ENCODE data around the gene ADGRD1. TPM values are rescaled to one million over a fixed set of nuclear protein-coding genes. Genes with fewer than 3 reads are reported as not detected.

Gene ADGRD1

DNA sequence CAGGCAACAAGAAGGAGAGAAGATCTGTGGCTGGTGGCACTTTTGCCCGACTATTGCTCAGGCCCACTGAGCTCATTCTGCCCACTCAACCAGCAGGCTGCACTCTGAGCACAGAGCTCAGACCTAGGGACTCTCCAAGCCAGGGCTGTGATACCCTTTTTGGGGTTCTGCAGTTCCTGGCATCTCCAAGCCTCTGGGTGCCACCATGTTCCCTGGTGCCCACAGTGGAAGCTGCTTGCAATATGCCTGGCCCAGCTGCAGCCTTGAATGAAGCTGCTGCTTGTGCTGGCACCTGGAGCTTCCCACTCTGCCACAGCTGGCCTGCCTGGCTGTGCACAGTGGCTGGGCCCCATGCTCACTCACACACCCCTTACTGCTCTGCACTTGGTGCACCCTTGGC, 236.1 kb downstream of the ADGRD1 start:
- Histone ChIP-seq H4K8ac (ENCODE audit: low read length) (no peak overlapping the region), H3K36me3 (ENCODE audit: control insufficient read depth in 1 of 2, insufficient read depth in 2 of 2, low read depth in 1 of 2, low read length in 2 of 2) (no peaks in the 10 kb centered on the region), H3K9ac (ENCODE audit: low read length) (no peak overlapping the region), H2BK15ac (ENCODE audit: low read depth, poor library complexity, severe bottlenecking) (no peak overlapping the region), H4K91ac (ENCODE audit: low read length) (no peak overlapping the region), H2BK120ac (ENCODE audit: low read depth, low read length) (no peak overlapping the region), H2AK5ac (ENCODE audit: low read length, severe bottlenecking) (no peak overlapping the region), H2AFZ (ENCODE audit: low read depth, low read length) (no peak overlapping the region), H3K4ac (ENCODE audit: low read depth in 1 of 2, low read length in 2 of 2) (no peak overlapping the region), H3K23ac (ENCODE audit: low read length in 2 of 2) (no peak overlapping the region), H3K4me3 (ENCODE audit: insufficient read depth in 1 of 2, low read depth in 1 of 2, low read length in 2 of 2) (no peak overlapping the region), H3K9me3 (ENCODE audit: control insufficient read depth, low read length) (no peaks in the 10 kb centered on the region), H3K79me1 (replicated peaks; ENCODE audit: low read length, poor library complexity, severe bottlenecking) (no peaks in the 10 kb centered on the region), H3K18ac (ENCODE audit: low read depth in 1 of 2, low read length in 2 of 2) (no peak overlapping the region), H2BK5ac (ENCODE audit: low read depth, low read length, poor library complexity, severe bottlenecking) (no peak overlapping the region), H3K4me1 (ENCODE audit: control insufficient read depth, insufficient read depth, low read depth, low read length) (no peaks in the 10 kb centered on the region), H3K27ac (ENCODE audit: low read length, poor library complexity, severe bottlenecking) (no peak overlapping the region), H3K4me2 (ENCODE audit: low read length, poor library complexity, severe bottlenecking) (no peak overlapping the region), H3K27me3 (ENCODE audit: control insufficient read depth in 1 of 2, insufficient read depth in 1 of 2, low read length in 2 of 2) (peaks cover 0 to 9% of the 10 kb centered on the region in 2 experiments), H3K14ac (ENCODE audit: low read length in 2 of 2) (no peak overlapping the region), H2BK12ac (ENCODE audit: low read length in 2 of 2) (no peak overlapping the region)
- no peak for DNase-seq
- 77% methylated on average over 1 of the region's 1 CpG for WGBS

DNA sequence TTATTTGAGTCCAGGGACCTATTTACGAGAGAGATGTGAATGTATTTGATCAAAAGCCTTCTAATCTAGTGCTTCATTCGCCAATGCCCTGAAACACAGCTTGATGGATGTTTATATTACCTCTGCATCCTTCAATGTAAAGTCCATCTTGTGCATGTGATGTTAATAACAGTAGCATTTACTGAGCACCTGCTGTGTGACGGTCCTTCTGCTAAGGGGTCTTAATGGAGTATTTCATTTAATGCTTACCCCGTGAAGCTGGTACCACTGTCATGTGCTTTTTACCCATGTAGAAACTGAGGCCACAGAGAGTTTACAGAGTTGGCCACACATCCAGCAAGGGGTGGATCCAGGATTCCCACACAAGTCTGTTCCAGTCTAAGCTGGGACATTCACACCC, 237.3 kb downstream of the ADGRD1 start:
- H4K91ac ChIP-seq (ENCODE audit: low read length), result no peak overlapping the region
- no peak overlapping the region for H3K9ac ChIP-seq (ENCODE audit: low read length)
- no peak overlapping the region for H3K27ac ChIP-seq (ENCODE audit: low read length, poor library complexity, severe bottlenecking)
- H2AFZ ChIP-seq (ENCODE audit: low read depth, low read length), result no peak overlapping the region
- no peaks in the 10 kb centered on the region for H3K36me3 ChIP-seq (ENCODE audit: control insufficient read depth in 1 of 2, insufficient read depth in 2 of 2, low read depth in 1 of 2, low read length in 2 of 2)
- no peak overlapping the region for H3K4ac ChIP-seq (ENCODE audit: low read depth in 1 of 2, low read length in 2 of 2)
- no peaks in the 10 kb centered on the region for H3K9me3 ChIP-seq (ENCODE audit: control insufficient read depth, low read length)
- no peak for DNase-seq
- H3K23ac ChIP-seq (ENCODE audit: low read length in 2 of 2), result no peak overlapping the region
- H2BK15ac ChIP-seq (ENCODE audit: low read depth, poor library complexity, severe bottlenecking), result no peak overlapping the region
- H4K8ac ChIP-seq (ENCODE audit: low read length), result no peak overlapping the region
- no peak overlapping the region for H2BK120ac ChIP-seq (ENCODE audit: low read depth, low read length)
- peaks cover 0 to 9% of the 10 kb centered on the region in 2 experiments for H3K27me3 ChIP-seq (ENCODE audit: control insufficient read depth in 1 of 2, insufficient read depth in 1 of 2, low read length in 2 of 2)
- H3K18ac ChIP-seq (ENCODE audit: low read depth in 1 of 2, low read length in 2 of 2), result no peak overlapping the region
- H3K79me1 ChIP-seq (replicated peaks; ENCODE audit: low read length, poor library complexity, severe bottlenecking), result no peaks in the 10 kb centered on the region
- no peak overlapping the region for H3K4me2 ChIP-seq (ENCODE audit: low read length, poor library complexity, severe bottlenecking)
- no peaks in the 10 kb centered on the region for H3K4me1 ChIP-seq (ENCODE audit: control insufficient read depth, insufficient read depth, low read depth, low read length)
- WGBS, result 72% methylated on average over 3 of the region's 4 CpGs
- no peak overlapping the region for H2AK5ac ChIP-seq (ENCODE audit: low read length, severe bottlenecking)
- no peak overlapping the region for H3K14ac ChIP-seq (ENCODE audit: low read length in 2 of 2)
- H2BK12ac ChIP-seq (ENCODE audit: low read length in 2 of 2), result no peak overlapping the region
- no peak overlapping the region for H2BK5ac ChIP-seq (ENCODE audit: low read depth, low read length, poor library complexity, severe bottlenecking)
- H3K4me3 ChIP-seq (ENCODE audit: insufficient read depth in 1 of 2, low read depth in 1 of 2, low read length in 2 of 2), result no peak overlapping the region

Small RNA genes within 50 kb of the gene (small RNA-seq; reads per million reads assigned to genes)
- gene RF00019 (ENCODE audit: low read depth), result not detected
